Duodenal mucosa (tissue), 2 donors: ENCODE data around the gene UVRAG.

Experiments
- H3K27ac ChIP-seq: one replicate; pipeline ENCODE4 v1.7.0; 2013; ENCODE audit warnings: low read depth, low read length
- H3K27me3 ChIP-seq, 2 donors: one replicate each; pipeline ENCODE4 v1.7.0; 2013; ENCODE audit warnings: low read length in 2 of 2, control low read depth in 1 of 2; ENCODE audit not compliant: insufficient read depth in 2 of 2, control insufficient read depth in 1 of 2
- H3K36me3 ChIP-seq, 2 donors: one replicate each; pipeline ENCODE4 v1.7.0; 2013; ENCODE audit warnings: low read length in 2 of 2, control low read depth in 1 of 2; ENCODE audit not compliant: insufficient read depth in 2 of 2, control insufficient read depth in 1 of 2
- H3K4me1 ChIP-seq, 2 donors: one replicate each; pipeline ENCODE4 v1.7.0; 2013; ENCODE audit warnings: low read length in 2 of 2, control low read depth in 1 of 2; ENCODE audit not compliant: insufficient read depth in 2 of 2, control insufficient read depth in 1 of 2
- H3K4me3 ChIP-seq, 2 donors: one replicate each; pipeline ENCODE4 v1.7.0; 2013; ENCODE audit warnings: low read length in 2 of 2, low read depth in 1 of 2
- H3K9ac ChIP-seq, 2 donors: one replicate each; pipeline ENCODE4 v1.7.0; 2013; ENCODE audit warnings: low read length in 2 of 2, low read depth in 1 of 2
- H3K9me3 ChIP-seq, 2 donors: one replicate each; pipeline ENCODE4 v1.7.0; 2013; ENCODE audit warnings: low read length in 2 of 2, control low read depth in 1 of 2; ENCODE audit not compliant: control insufficient read depth in 1 of 2

Gene UVRAG

DNA sequence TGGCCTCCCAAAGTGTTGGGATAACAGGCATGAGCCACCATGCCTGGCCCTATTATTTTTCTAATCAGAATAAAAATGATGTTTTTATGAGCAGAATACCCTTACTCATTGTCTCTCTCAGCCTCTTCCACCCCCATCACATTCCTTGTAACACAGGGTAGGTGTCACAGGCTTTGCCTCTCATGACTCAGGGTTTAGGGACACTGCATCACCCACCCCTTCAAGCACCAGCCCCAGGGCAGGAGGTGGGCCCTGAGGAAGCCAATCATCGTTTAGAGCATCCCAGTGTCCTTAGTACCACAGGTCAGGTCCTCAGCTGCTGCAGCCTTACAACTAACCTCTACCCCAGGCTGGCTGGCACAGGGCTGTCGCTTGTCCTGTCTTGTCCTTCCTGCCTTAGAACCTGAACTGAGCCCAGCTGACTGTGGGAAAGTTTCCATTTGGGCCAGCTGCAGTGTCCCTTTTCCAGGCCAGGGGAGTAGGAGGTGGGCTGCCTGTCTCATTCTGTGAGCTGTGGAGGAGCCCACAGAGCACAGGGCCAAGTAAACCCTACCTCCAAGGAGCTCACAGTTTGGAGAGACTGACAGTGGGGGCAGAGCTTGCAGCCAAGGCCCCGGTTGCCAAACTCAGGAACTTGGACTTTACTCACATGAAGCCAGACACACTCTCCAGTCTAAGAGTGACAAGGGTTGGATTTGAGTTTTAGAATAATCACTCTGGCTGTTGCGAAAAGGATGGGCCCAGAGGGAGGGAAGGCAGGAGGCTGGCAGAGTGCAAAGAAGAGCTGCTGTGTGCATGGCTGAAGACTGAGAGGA, 19.5 kb upstream of the UVRAG start:
- Histone ChIP-seq H3K4me3 (no peak overlapping the region), H3K27me3 (no peaks in the 10 kb centered on the region), H3K4me1 (peaks cover 7 to 8% of the 10 kb centered on the region in 2 donors), H3K36me3 (peaks cover 0 to 2% of the 10 kb centered on the region in 2 donors), H3K27ac (no peak overlapping the region), H3K9me3 (no peaks in the 10 kb centered on the region), H3K9ac (no peak overlapping the region)

DNA sequence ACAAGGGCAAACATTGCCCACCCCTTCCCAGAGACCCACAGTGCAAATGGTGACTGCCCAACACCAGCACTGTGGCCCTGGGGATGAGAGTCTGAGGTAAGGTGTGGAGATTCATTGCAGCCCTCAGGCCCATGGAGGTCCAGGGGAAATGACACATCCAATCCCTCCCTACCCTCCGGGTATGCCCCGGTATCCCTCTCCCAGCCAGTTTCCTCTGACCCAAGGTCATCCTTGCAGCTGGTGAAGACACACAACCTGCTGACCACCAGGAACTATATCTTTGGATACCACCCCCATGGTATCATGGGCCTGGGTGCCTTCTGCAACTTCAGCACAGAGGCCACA, 18.9 kb upstream of the UVRAG start:
- H3K9me3 ChIP-seq: no peaks in the 10 kb centered on the region
- no peaks in the 10 kb centered on the region for H3K27me3 ChIP-seq
- H3K4me3 ChIP-seq: no peak overlapping the region
- peaks cover 7 to 8% of the 10 kb centered on the region in 2 donors for H3K4me1 ChIP-seq
- no peak overlapping the region for H3K9ac ChIP-seq
- peaks cover 0 to 2% of the 10 kb centered on the region in 2 donors for H3K36me3 ChIP-seq
- H3K27ac ChIP-seq: no peak overlapping the region

DNA sequence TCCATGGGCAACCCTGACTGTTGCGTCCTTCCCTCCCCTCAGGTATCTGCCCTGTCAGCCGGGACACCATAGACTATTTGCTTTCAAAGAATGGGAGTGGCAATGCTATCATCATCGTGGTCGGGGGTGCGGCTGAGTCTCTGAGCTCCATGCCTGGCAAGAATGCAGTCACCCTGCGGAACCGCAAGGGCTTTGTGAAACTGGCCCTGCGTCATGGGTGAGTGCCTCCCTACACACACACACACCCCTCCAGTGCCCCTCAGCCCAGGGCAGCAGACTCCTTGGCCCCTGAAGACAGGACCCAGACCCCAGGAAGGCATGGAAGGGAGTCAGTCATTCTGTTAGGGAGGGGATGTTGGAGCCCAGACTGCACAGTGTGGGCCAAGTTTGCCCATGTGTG, 17.9 kb upstream of the UVRAG start:
- Histone ChIP-seq H3K4me1 (peaks cover 7 to 12% of the 10 kb centered on the region in 2 donors), H3K4me3 (no peak overlapping the region), H3K9me3 (no peaks in the 10 kb centered on the region), H3K27ac (no peak overlapping the region), H3K9ac (no peak overlapping the region), H3K27me3 (no peaks in the 10 kb centered on the region), H3K36me3 (peaks cover 0 to 2% of the 10 kb centered on the region in 2 donors)

GRCh38 chr11:75797792-75798191, 17.2 kb upstream of the UVRAG start:
- H3K27ac ChIP-seq: no peak overlapping the region
- no peak overlapping the region for H3K4me3 ChIP-seq
- peaks cover 0 to 2% of the 10 kb centered on the region in 2 donors for H3K36me3 ChIP-seq
- H3K27me3 ChIP-seq: no peaks in the 10 kb centered on the region
- no peak overlapping the region for H3K9ac ChIP-seq
- H3K9me3 ChIP-seq: no peaks in the 10 kb centered on the region
- H3K4me1 ChIP-seq: peaks cover 7 to 12% of the 10 kb centered on the region in 2 donors

DNA sequence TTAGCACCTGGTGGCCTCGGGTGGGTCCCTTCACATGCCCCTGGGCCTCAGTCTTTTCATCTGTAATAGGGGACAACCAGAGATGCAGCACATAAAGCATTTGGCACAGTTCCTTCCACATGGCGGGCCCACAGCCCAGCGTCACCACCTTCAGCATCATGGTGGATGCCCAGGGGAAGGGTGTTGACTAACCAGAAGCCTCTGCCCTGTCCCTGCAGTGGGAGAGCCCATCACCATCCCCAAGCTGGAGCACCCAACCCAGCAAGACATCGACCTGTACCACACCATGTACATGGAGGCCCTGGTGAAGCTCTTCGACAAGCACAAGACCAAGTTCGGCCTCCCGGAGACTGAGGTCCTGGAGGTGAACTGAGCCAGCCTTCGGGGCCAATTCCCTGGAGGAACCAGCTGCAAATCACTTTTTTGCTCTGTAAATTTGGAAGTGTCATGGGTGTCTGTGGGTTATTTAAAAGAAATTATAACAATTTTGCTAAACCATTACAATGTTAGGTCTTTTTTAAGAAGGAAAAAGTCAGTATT, 14.8 kb upstream of the UVRAG start:
- peaks cover 0 to 2% of the 10 kb centered on the region in 2 donors for H3K36me3 ChIP-seq
- no peaks in the 10 kb centered on the region for H3K9me3 ChIP-seq
- no peak overlapping the region for H3K9ac ChIP-seq
- no peaks in the 10 kb centered on the region for H3K27me3 ChIP-seq
- H3K27ac ChIP-seq: no peak overlapping the region
- no peak overlapping the region for H3K4me3 ChIP-seq
- H3K4me1 ChIP-seq: peaks cover 10 to 12% of the 10 kb centered on the region in 2 donors

GRCh38 chr11:75800728-75801361, 14.2 kb upstream of the UVRAG start:
- Histone ChIP-seq H3K36me3 (peaks cover 0 to 2% of the 10 kb centered on the region in 2 donors), H3K27ac (no peak overlapping the region), H3K9ac (no peak overlapping the region), H3K27me3 (no peaks in the 10 kb centered on the region), H3K4me3 (no peak overlapping the region), H3K4me1 (peaks cover 9% of the 10 kb centered on the region in 2 donors), H3K9me3 (no peaks in the 10 kb centered on the region)

- Histone ChIP-seq H3K9me3 (no peaks in the 10 kb centered on the region), H3K4me1 (peaks cover 3 to 4% of the 10 kb centered on the region in 2 donors), H3K4me3 (no peak overlapping the region), H3K27me3 (no peaks in the 10 kb centered on the region), H3K27ac (no peak overlapping the region), H3K9ac (no peak overlapping the region), H3K36me3 (no peaks in the 10 kb centered on the region)
These were observed 13.5 kb upstream of the UVRAG start for GRCh38 chr11:75801362-75802020.

DNA sequence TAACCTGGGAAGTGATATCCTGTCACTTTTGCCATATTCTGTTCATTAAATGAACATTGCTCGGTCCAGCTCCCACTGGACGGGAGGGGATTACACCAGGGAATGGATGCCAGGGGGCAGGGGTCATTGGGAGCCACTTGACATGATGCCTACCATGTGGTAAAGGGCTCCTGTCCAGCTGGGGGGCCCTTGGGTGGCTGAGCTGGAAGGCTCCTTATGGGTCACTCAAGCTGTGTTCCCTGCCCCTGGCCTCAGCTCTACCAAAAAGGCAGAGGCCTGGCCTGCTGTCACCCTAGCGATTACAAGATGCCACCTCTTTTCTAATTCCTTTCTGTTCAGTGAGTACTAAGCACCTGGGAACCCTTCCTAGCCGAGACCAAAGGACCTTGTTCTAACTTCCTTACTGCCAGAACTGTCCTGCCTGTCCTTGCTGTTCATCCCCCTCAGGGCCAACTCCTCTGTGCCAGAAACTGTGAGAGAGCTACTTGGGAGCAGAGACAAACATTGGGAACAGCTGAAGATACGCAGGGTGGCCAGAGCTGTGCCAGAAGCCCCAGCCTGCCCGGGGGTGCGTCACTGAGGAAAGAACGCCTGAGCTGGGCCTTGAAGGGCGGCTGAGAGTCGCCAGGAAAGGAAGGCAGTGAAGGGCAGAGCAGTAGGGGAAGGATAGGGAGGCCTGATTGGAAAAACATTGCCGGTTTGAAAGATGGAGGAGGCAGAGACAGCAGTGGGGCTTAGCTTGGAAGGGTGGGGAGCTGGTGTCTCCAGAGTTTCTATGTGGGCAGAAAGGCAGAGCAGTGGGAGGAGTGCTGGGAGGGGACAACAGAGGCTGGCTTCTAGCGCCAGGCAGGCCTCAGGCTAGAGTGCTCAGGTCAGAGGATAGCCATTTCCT, 12.7 kb upstream of the UVRAG start:
- H3K9ac ChIP-seq: no peak overlapping the region
- no peak overlapping the region for H3K27ac ChIP-seq
- H3K36me3 ChIP-seq: no peaks in the 10 kb centered on the region
- H3K4me3 ChIP-seq: no peak overlapping the region
- peaks cover 3 to 4% of the 10 kb centered on the region in 2 donors for H3K4me1 ChIP-seq
- H3K27me3 ChIP-seq: no peaks in the 10 kb centered on the region
- no peaks in the 10 kb centered on the region for H3K9me3 ChIP-seq

DNA sequence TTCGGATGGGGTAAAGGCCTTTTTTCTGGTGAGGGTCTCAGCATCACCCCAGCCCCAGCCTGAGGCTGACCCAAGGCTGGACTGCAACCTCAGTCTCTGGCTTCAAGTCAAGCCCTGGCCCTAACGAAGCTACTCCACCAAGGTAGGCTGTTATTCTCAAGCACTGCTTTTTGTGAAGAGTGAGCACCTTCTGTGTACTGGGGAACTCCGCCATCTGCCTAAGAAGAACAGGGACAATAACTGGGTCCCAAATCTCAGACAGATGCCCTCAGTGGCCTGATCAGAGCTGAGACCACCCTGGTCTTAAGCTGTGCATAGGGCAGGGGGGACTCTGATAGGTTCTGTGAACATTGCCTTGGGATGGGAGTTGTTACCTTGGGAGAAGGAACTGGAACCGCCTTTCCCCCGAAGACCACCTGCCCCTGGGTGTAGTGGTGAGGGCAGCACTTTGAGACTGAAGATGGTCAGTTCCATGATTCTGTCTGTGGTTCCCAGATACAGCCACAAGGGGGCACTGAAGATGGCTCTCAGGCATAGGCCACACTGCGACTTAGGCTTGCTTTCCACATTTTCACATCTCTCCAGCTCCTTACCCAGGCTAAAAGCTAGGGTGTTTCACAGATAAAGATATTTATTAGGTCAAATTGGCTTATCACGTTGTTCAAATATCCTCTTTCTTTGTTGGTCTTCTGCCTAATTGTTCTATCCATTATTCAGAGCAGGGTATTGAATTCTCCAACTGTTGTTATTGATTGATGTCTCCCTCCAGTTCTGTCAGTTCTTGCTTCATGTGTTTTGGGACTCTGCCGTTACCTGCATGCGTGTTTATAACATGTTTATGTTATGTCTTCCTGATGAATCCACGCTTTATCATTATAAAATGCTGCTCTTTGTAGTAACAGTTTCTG, 11.8 kb upstream of the UVRAG start:
- Histone ChIP-seq H3K9ac (no peak overlapping the region), H3K36me3 (no peaks in the 10 kb centered on the region), H3K27ac (no peak overlapping the region), H3K9me3 (no peaks in the 10 kb centered on the region), H3K4me1 (peaks cover 3 to 4% of the 10 kb centered on the region in 2 donors), H3K27me3 (no peaks in the 10 kb centered on the region), H3K4me3 (no peak overlapping the region)
